VCaP (cell line): ENCODE data around the gene GATA2.

Experiments used
- H3K27ac ChIP-seq: fragments of 450-650 bp; 2 replicates; pipeline ENCODE4 v1.5.1; 2017
- CTCF ChIP-seq: fragments of 450-650 bp; conservative IDR thresholded peaks from 2 replicates; pipeline ENCODE4 v1.5.1; 2017; ENCODE audit warnings: mild to moderate bottlenecking, moderate library complexity

GATA2 gene

DNA sequence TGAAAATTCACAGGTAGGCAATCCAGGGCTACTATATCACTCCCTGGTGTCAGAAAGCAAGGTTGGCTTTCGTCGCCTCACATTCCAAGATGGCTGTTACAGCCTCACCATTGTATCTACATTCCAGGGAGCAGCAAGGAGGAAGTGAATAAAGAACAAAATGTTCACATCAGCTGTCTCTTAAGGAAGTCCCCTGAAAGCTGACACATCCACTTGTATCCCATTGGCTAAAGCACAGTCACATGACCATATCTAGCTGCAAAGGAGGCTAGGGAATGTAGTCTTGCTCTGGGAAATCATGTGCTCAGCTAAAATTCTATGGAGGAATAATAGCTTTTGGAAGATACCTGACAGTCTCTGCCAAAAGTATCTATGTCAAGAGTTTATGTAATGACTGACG lies 12.8 kb upstream of the GATA2 start:
- no peak for TF ChIP-seq CTCF
- no peak overlapping the region for H3K27ac ChIP-seq

GRCh38 chr3:128504963-128505730 lies 12.1 kb upstream of the GATA2 start:
- no peak for TF ChIP-seq CTCF

DNA sequence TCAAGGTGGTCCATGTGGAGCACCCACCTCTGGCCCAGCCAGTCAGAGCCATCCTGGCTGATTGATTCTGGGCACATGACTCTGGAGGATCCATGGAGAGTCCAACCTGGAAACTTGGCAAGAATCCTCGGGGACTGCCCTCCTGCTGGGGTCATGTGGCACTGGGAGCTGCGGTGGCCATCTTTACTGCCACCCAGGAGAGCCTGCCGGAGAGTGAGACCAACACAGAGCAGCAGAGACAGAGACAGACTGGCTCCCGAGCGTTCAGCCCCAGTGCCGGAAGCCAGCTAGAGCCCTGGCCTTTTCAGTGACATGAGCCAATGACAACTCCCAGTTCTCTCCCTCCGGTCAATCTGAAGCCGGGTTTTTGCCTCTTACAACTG lies 11.5 kb upstream of the GATA2 start:
- no peak overlapping the region for H3K27ac ChIP-seq
- no peak for TF ChIP-seq CTCF

More at GRCh38 chr3:128504963-128505730, 12.1 kb upstream of the GATA2 start:
- no peak overlapping the region for H3K27ac ChIP-seq

DNA sequence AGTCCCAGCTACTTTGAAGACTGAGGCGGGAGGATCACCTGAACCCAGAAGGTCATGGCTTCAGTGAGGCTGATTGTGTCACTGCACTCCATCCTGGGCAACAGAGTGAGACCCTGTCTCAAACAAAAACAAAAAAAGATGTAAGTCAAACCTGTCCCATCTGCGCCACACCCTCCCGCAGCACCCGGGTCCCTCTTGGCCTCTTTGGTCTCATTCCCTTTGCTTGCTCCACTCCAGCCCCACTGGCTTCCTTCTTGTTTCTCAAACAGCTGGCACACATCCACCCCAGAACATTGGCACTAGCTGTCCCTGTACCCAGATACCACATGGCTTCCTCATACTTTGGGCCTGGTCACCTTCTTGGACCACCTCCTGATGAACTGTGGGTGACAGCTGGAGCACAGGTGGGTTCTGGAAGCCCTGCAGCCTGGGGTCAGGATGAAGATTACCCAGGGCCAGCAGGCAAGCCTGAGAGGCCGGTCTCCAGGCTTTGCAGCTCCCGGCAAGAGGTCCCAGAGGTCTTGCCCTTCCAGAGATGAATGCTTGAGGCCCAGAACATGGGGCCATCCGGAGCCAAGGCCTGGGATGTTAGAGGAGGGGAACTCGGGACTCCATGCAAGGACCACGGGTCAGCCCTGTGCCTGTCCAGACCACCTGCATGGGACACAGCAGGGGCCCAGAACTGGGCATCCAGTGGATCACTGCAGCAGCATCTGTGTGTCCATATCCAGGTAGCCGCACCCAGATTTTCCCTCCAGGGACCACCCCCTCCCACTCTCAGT lies 10.9 kb upstream of the GATA2 start:
- no peak for TF ChIP-seq CTCF
- no peak overlapping the region for H3K27ac ChIP-seq

GRCh38 chr3:128503164-128503651 lies 10.2 kb upstream of the GATA2 start:
- TF ChIP-seq CTCF = peak; percentile 74
- no peak overlapping the region for H3K27ac ChIP-seq

- no peak for TF ChIP-seq CTCF
- no peak overlapping the region for H3K27ac ChIP-seq
Observed at GRCh38 chr3:128502712-128503111, 9.7 kb upstream of the GATA2 start.

GRCh38 chr3:128501431-128501830 lies 8.4 kb upstream of the GATA2 start:
- no peak for TF ChIP-seq CTCF

More at GRCh38 chr3:128501431-128501830, 8.4 kb upstream of the GATA2 start:
- H3K27ac ChIP-seq = no peak overlapping the region
